Activated T-helper 9 cell treated with anti-CD3 and anti-CD28 coated beads, Interleukin-2, amount 50 U/mL, for 16 hours (primary cell): ENCODE measurements around the gene ANKMY1.

Experiments used
- DNase-seq: peaks from one replicate; pipeline ENCODE4 v3.0.0-alpha.2; 2020; ENCODE audit warnings: low read depth

ANKMY1 gene

GRCh38 chr2:240434728-240435456, 122.9 kb downstream of the ANKMY1 start:
- DNase-seq, result peak; percentile 79

GRCh38 chr2:240433973-240434727, 123.6 kb downstream of the ANKMY1 start:
- no peak for DNase-seq

GRCh38 chr2:240432820-240433801, 124.7 kb downstream of the ANKMY1 start:
- DNase-seq, result no peak

- no peak for DNase-seq
Observed at GRCh38 chr2:240432430-240432819, 125.4 kb downstream of the ANKMY1 start.

- DNase-seq, result no peak
Observed at GRCh38 chr2:240431661-240432424, 125.9 kb downstream of the ANKMY1 start.

GRCh38 chr2:240431271-240431660, 126.5 kb downstream of the ANKMY1 start:
- no peak for DNase-seq

- no peak for DNase-seq
Observed at GRCh38 chr2:240430595-240430994, 127.2 kb downstream of the ANKMY1 start.

GRCh38 chr2:240429872-240430491, 127.8 kb downstream of the ANKMY1 start:
- DNase-seq, result no peak
